Measurements from ENCODE around the gene LOXL1. TPM values are rescaled to one million over a fixed set of nuclear protein-coding genes. Genes with fewer than 3 reads are reported as not detected.
"Not testable (repeated sequence)": the region's sequence is repeated elsewhere in the genome, so short reads cannot be mapped to it uniquely, and the experiment has no call there.

The LOXL1 gene
- total and polyA plus RNA-seq, 2 donors: 6.6 to 6.7 TPM

- Histone ChIP-seq H3K4me1 (ENCODE audit: control insufficient read depth in 2 of 2, insufficient read depth in 2 of 2, low read length in 2 of 2) (peaks cover 33 to 55% of the 10 kb centered on the region in 2 donors), H3K36me3 (ENCODE audit: control insufficient read depth in 2 of 2, insufficient read depth in 2 of 2, low read length in 1 of 2) (no peaks in the 10 kb centered on the region), H3K27me3 (ENCODE audit: control insufficient read depth in 2 of 2, insufficient read depth in 1 of 2, low read length in 1 of 2) (no peaks in the 10 kb centered on the region), H3K4me3 (ENCODE audit: low read length in 2 of 2) (no peak overlapping the region), H3K27ac (ENCODE audit: low read depth in 1 of 2, low read length in 1 of 2) (peak overlapping the region; percentile 86), H3K9me3 (ENCODE audit: control insufficient read depth in 2 of 2, insufficient read depth in 1 of 2, low read length in 1 of 2) (no peaks in the 10 kb centered on the region)
- peak in 2 of 9 donors; percentile 27 to 48 for DNase-seq (ENCODE audit: low read depth in 6 of 9, low spot score in 9 of 9)
- WGBS: 89% methylated on average over 6 of the region's 6 CpGs
These were observed 33.5 kb downstream of the LOXL1 start for GRCh38 chr15:73959801-73960200.

GRCh38 chr15:73960472-73961070 is 34.3 kb downstream of the LOXL1 start:
- H3K27me3 ChIP-seq (ENCODE audit: control insufficient read depth in 2 of 2, insufficient read depth in 1 of 2, low read length in 1 of 2); H3K36me3 ChIP-seq (ENCODE audit: control insufficient read depth in 2 of 2, insufficient read depth in 2 of 2, low read length in 1 of 2); H3K4me3 ChIP-seq (ENCODE audit: low read length in 2 of 2); H3K9me3 ChIP-seq (ENCODE audit: control insufficient read depth in 2 of 2, insufficient read depth in 1 of 2, low read length in 1 of 2); DNase-seq (ENCODE audit: low read depth in 6 of 9, low spot score in 9 of 9): not testable (repeated sequence)
- H3K4me1 ChIP-seq (ENCODE audit: control insufficient read depth in 2 of 2, insufficient read depth in 2 of 2, low read length in 2 of 2): peaks cover 39 to 63% of the 10 kb centered on the region in 2 donors
- 85% methylated on average over 7 of the region's 7 CpGs for WGBS
- peak overlapping the region in 1 of 2 donors; percentile 86 for H3K27ac ChIP-seq (ENCODE audit: low read depth in 1 of 2, low read length in 1 of 2)

- Histone ChIP-seq H3K27ac (ENCODE audit: low read depth in 1 of 2, low read length in 1 of 2) (no peak overlapping the region), H3K4me1 (ENCODE audit: control insufficient read depth in 2 of 2, insufficient read depth in 2 of 2, low read length in 2 of 2) (peaks cover 41 to 66% of the 10 kb centered on the region in 2 donors), H3K4me3 (ENCODE audit: low read length in 2 of 2) (no peak overlapping the region), H3K36me3 (ENCODE audit: control insufficient read depth in 2 of 2, insufficient read depth in 2 of 2, low read length in 1 of 2) (no peaks in the 10 kb centered on the region), H3K9me3 (ENCODE audit: control insufficient read depth in 2 of 2, insufficient read depth in 1 of 2, low read length in 1 of 2) (no peaks in the 10 kb centered on the region), H3K27me3 (ENCODE audit: control insufficient read depth in 2 of 2, insufficient read depth in 1 of 2, low read length in 1 of 2) (no peaks in the 10 kb centered on the region)
- DNase-seq (ENCODE audit: low read depth in 6 of 9, low spot score in 9 of 9): no peak
- WGBS: 96% methylated on average over 5 of the region's 5 CpGs
These were observed 36.2 kb downstream of the LOXL1 start for GRCh38 chr15:73962433-73962832.

- Histone ChIP-seq H3K9me3 (ENCODE audit: control insufficient read depth in 2 of 2, insufficient read depth in 1 of 2, low read length in 1 of 2) (peaks cover 0 to 5% of the 10 kb centered on the region in 2 donors), H3K4me3 (ENCODE audit: low read length in 2 of 2) (peak overlapping the region in 1 of 2 donors; percentile 11), H3K27me3 (ENCODE audit: control insufficient read depth in 2 of 2, insufficient read depth in 1 of 2, low read length in 1 of 2) (no peaks in the 10 kb centered on the region), H3K27ac (ENCODE audit: low read depth in 1 of 2, low read length in 1 of 2) (peak overlapping the region; percentile 96 to 97), H3K36me3 (ENCODE audit: control insufficient read depth in 2 of 2, insufficient read depth in 2 of 2, low read length in 1 of 2) (no peaks in the 10 kb centered on the region), H3K4me1 (ENCODE audit: control insufficient read depth in 2 of 2, insufficient read depth in 2 of 2, low read length in 2 of 2) (peaks cover 30 to 58% of the 10 kb centered on the region in 2 donors)
- 6% methylated on average over 11 of the region's 11 CpGs for WGBS
- peak in 8 of 9 donors; percentile 65 to 94 (median 86) for DNase-seq (ENCODE audit: low read depth in 6 of 9, low spot score in 9 of 9)
These were observed 38.5 kb downstream of the LOXL1 start for GRCh38 chr15:73964736-73965093.

- Histone ChIP-seq H3K36me3 (ENCODE audit: control insufficient read depth in 2 of 2, insufficient read depth in 2 of 2, low read length in 1 of 2) (no peaks in the 10 kb centered on the region), H3K27me3 (ENCODE audit: control insufficient read depth in 2 of 2, insufficient read depth in 1 of 2, low read length in 1 of 2) (no peaks in the 10 kb centered on the region), H3K27ac (ENCODE audit: low read depth in 1 of 2, low read length in 1 of 2) (peak overlapping the region; percentile 96 to 97), H3K4me3 (ENCODE audit: low read length in 2 of 2) (peak overlapping the region; percentile 11 to 30), H3K9me3 (ENCODE audit: control insufficient read depth in 2 of 2, insufficient read depth in 1 of 2, low read length in 1 of 2) (peaks cover 0 to 5% of the 10 kb centered on the region in 2 donors), H3K4me1 (ENCODE audit: control insufficient read depth in 2 of 2, insufficient read depth in 2 of 2, low read length in 2 of 2) (peaks cover 25 to 53% of the 10 kb centered on the region in 2 donors)
- 19% methylated on average over 13 of the region's 13 CpGs for WGBS
- DNase-seq (ENCODE audit: low read depth in 6 of 9, low spot score in 9 of 9): peak in 3 of 9 donors; percentile 49 to 75 (median 56)
These were observed 39.0 kb downstream of the LOXL1 start for GRCh38 chr15:73965094-73965757.

- peak overlapping the region; percentile 96 to 97 for H3K27ac ChIP-seq (ENCODE audit: low read depth in 1 of 2, low read length in 1 of 2)
- no peaks in the 10 kb centered on the region for H3K36me3 ChIP-seq (ENCODE audit: control insufficient read depth in 2 of 2, insufficient read depth in 2 of 2, low read length in 1 of 2)
- H3K27me3 ChIP-seq (ENCODE audit: control insufficient read depth in 2 of 2, insufficient read depth in 1 of 2, low read length in 1 of 2): no peaks in the 10 kb centered on the region
- H3K9me3 ChIP-seq (ENCODE audit: control insufficient read depth in 2 of 2, insufficient read depth in 1 of 2, low read length in 1 of 2): peaks cover 0 to 5% of the 10 kb centered on the region in 2 donors
- WGBS: 2% methylated on average over 2 of the region's 2 CpGs
- peak in 8 of 9 donors; percentile 61 to 94 (median 81) for DNase-seq (ENCODE audit: low read depth in 6 of 9, low spot score in 9 of 9)
- H3K4me3 ChIP-seq (ENCODE audit: low read length in 2 of 2): peak overlapping the region in 1 of 2 donors; percentile 30
- peaks cover 23 to 48% of the 10 kb centered on the region in 2 donors for H3K4me1 ChIP-seq (ENCODE audit: control insufficient read depth in 2 of 2, insufficient read depth in 2 of 2, low read length in 2 of 2)
These were observed 39.5 kb downstream of the LOXL1 start for GRCh38 chr15:73965758-73966113.

GRCh38 chr15:73968461-73968860 is 42.2 kb downstream of the LOXL1 start:
- Histone ChIP-seq H3K27ac (ENCODE audit: low read depth in 1 of 2, low read length in 1 of 2) (no peak overlapping the region), H3K9me3 (ENCODE audit: control insufficient read depth in 2 of 2, insufficient read depth in 1 of 2, low read length in 1 of 2) (peaks cover 0 to 10% of the 10 kb centered on the region in 2 donors), H3K4me1 (ENCODE audit: control insufficient read depth in 2 of 2, insufficient read depth in 2 of 2, low read length in 2 of 2) (peaks cover 21 to 52% of the 10 kb centered on the region in 2 donors), H3K27me3 (ENCODE audit: control insufficient read depth in 2 of 2, insufficient read depth in 1 of 2, low read length in 1 of 2) (no peaks in the 10 kb centered on the region), H3K36me3 (ENCODE audit: control insufficient read depth in 2 of 2, insufficient read depth in 2 of 2, low read length in 1 of 2) (no peaks in the 10 kb centered on the region), H3K4me3 (ENCODE audit: low read length in 2 of 2) (no peak overlapping the region)
- over 99% methylated on average over 3 of the region's 3 CpGs for WGBS
- no peak for DNase-seq (ENCODE audit: low read depth in 6 of 9, low spot score in 9 of 9)

GRCh38 chr15:73969151-73969759 is 43.0 kb downstream of the LOXL1 start:
- Histone ChIP-seq H3K4me1 (ENCODE audit: control insufficient read depth in 2 of 2, insufficient read depth in 2 of 2, low read length in 2 of 2) (peaks cover 18 to 52% of the 10 kb centered on the region in 2 donors), H3K9me3 (ENCODE audit: control insufficient read depth in 2 of 2, insufficient read depth in 1 of 2, low read length in 1 of 2) (peaks cover 0 to 10% of the 10 kb centered on the region in 2 donors), H3K27ac (ENCODE audit: low read depth in 1 of 2, low read length in 1 of 2) (no peak overlapping the region), H3K4me3 (ENCODE audit: low read length in 2 of 2) (no peak overlapping the region), H3K27me3 (ENCODE audit: control insufficient read depth in 2 of 2, insufficient read depth in 1 of 2, low read length in 1 of 2) (no peaks in the 10 kb centered on the region), H3K36me3 (ENCODE audit: control insufficient read depth in 2 of 2, insufficient read depth in 2 of 2, low read length in 1 of 2) (no peaks in the 10 kb centered on the region)
- no peak for DNase-seq (ENCODE audit: low read depth in 6 of 9, low spot score in 9 of 9)
- 93% methylated on average over 6 of the region's 6 CpGs for WGBS

Measured in thymus (tissue), 11 donors.